ENCODE measurements around the gene RPL19.
A peak's percentile ranks its signal among the peaks of the same experiment; 100 is the strongest.

The RPL19 gene

DNA sequence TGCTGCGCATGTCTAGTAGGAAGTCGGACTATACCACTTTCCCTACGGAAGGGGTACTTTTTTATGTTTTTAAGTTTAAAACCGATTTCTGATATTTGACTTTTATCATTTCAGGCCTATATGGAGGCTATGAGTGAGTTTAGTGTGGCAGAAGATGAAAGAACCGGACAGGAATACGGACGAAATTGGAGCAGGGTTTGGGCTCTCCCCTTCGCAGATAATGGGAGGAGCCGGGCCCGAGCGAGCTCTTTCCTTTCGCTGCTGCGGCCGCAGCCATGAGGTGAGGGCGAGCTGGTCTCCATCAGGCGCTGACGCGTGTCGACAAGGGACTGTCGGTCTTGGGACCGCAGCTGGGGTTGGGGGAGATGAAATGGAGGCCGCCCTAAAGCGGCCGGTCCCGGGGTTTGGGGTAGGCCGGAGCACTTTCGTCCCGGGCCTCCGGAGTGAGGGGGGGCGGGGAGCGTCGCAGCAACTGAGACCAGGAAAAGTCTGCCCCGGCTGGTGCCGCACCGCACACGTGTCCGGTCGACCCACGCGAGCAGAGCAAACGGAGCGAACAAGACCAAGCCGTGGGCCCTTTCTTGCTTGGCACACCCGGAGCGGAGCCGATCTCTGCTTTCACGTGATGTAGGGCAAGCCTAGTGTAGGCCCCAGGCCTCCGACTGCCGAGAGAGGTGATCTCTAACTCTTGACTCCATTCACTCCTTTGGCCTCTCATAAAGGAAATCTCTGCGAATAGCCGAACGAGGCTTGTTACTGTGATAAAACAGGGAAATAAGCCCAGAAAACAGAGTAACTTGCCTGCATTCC lies at the start of gene RPL19:
RPL19 (plus strand) TSS at position 214 of the 810 bp plus-strand sequence; CDS start at position 276, 62 bp downstream.
- peak within 1 kb of the TSS; percentile 93 for H3K4me3 ChIP-seq (replicated peaks; ENCODE audit: low read depth, low read length)
- TF ChIP-seq, protein P1, sequence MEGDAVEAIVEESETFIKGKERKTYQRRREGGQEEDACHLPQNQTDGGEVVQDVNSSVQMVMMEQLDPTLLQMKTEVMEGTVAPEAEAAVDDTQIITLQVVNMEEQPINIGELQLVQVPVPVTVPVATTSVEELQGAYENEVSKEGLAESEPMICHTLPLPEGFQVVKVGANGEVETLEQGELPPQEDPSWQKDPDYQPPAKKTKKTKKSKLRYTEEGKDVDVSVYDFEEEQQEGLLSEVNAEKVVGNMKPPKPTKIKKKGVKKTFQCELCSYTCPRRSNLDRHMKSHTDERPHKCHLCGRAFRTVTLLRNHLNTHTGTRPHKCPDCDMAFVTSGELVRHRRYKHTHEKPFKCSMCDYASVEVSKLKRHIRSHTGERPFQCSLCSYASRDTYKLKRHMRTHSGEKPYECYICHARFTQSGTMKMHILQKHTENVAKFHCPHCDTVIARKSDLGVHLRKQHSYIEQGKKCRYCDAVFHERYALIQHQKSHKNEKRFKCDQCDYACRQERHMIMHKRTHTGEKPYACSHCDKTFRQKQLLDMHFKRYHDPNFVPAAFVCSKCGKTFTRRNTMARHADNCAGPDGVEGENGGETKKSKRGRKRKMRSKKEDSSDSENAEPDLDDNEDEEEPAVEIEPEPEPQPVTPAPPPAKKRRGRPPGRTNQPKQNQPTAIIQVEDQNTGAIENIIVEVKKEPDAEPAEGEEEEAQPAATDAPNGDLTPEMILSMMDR (IDR thresholded peaks at IDR 0.05; ENCODE audit: low read depth, low read length, missing control alignments): no peak
- DNase-seq (ENCODE audit: extremely low read depth, low read depth): no peak

DNA sequence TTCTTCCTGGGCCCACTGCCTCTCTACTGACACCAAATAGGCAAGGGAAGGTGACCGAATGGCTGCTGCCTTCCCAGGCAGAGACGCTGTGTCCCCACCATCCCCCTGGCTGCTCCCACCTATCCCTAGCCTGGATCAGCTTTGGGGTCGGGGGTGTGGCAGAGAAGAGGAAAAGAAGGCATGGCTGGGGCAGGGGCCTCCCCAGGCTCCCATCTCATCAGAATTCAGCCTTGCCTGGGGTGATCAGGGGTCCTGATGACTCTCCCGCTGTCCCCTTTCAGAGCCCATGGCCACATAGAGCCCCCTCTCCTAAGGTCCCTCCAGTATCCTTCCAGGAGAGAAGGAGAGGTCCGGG lies 49.3 kb upstream of the RPL19 start:
- peak overlapping the region; percentile 16; the same call in 1 of the 2 replicates for H3K4me3 ChIP-seq (replicated peaks; ENCODE audit: low read depth, low read length)
- DNase-seq (ENCODE audit: extremely low read depth, low read depth): no peak
- TF ChIP-seq, protein P1 (IDR thresholded peaks at IDR 0.05; ENCODE audit: low read depth, low read length, missing control alignments): no peak

DNA sequence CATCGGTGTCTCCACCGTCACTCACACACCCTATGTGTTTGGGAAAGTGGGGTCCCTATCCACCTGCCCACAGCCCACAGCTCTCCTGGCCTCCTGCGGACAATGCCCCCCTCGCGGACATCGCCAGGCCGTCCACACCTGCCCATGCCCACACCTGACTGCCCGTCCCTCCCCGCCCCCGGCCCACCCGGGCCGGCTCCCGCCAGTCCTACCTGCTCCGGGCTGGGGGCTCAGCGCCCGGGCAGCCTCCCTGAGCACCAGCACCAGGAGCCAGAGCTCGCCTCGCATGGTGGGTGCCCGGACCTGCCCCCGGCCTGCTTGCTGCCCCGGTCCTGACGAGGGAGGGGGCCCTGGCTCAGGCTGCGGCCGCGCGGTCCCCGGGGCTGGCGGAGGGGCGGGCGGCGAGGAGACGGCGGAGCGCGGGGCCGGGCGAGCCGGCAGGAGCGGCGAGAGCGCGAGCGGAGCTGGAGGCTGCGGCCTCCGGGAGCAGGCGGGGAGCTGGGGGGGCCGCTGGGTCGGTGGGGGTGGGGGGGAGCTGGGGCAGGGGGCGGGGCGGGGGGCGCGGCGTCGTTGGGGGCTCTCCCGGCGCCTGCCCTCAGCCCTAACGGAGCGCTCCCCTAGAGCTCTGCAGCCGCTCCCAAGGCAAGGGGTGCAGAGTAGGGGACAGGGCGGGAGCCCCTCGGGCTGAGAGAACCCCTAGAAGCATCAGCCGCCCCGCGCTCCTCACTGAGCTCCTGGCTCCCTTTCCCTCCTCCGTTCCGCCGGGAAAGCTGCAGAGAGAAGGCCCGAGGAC lies 48.7 kb upstream of the RPL19 start, which contains the start of gene PLXDC1:
PLXDC1 (minus strand) TSS at position 488 of the 793 bp plus-strand sequence; CDS start at position 288, 200 bp downstream.
- TF ChIP-seq, protein P1 (IDR thresholded peaks at IDR 0.05; ENCODE audit: low read depth, low read length, missing control alignments): no peak
- no peak for DNase-seq (ENCODE audit: extremely low read depth, low read depth)
- H3K4me3 ChIP-seq (replicated peaks; ENCODE audit: low read depth, low read length): peak within 1 kb of the TSS; percentile 94

DNA sequence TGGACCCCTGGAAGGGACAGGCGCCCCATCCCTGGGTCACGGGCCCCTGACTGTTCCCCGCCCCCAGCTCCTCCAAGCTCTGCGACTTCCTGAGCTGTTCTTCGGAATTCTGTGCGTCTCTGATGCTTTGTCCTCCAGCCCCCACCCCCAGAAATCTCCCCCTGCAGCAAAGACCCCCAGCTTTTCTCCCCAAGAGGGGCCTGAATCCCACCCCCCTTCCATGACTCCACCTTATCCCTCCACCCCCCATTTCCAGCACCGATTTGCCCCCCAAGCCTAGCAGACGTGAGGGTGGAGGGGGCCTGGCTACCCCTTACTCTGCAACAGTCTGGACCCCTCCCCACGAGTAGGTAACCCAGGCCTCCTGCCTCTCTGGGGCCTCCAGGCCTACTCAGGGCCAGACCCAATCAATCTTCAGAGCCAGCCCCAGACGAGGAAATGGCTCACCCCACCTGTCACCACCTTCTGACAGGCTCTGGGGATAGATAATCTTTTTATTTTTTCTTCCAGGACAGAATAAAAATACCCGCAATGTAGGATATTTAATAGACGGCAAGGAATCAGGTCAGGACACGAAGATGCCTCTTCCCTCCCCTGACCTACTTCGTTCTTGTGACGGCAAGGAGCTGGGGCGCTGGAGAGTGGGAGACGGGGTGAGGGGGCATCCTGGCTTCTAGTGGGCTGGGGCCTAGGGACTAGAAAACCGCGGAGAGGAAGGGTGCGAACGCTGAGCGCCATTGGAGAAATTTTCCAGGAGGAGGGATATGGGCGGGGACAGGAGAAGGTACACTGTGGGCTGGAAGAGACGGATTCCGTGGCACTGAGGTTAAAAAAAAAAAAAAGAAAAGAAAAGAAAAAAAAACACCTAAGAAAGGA lies 47.9 kb upstream of the RPL19 start:
- DNase-seq (ENCODE audit: extremely low read depth, low read depth): no peak
- TF ChIP-seq, protein P1 (IDR thresholded peaks at IDR 0.05; ENCODE audit: low read depth, low read length, missing control alignments): no peak
- peak overlapping the region; percentile 94 for H3K4me3 ChIP-seq (replicated peaks; ENCODE audit: low read depth, low read length)

DNA sequence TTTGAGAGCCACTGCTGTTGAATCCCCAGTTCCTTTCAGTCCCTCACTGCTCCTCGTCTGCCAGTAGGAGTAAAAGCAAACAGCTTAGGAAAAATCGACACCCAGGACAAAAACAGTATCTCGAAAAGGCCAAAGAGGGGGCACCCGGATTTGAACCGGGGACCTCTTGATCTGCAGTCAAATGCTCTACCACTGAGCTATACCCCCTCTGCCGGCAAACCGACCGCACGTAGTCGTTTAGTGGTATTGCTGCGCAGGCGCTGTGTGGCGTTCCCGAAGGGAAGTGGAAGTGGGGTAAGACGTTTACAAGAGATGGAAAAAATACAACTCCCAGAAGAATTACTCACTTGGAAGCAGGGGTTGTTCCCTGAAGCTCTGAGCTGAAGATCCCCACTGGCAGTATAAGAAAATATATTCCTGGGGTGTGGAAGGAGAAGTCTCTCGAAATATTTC lies 46.5 kb upstream of the RPL19 start:
- H3K4me3 ChIP-seq (replicated peaks; ENCODE audit: low read depth, low read length): peak overlapping the region; percentile 94
- TF ChIP-seq, protein P1 (IDR thresholded peaks at IDR 0.05; ENCODE audit: low read depth, low read length, missing control alignments): peak; percentile 17
- DNase-seq (ENCODE audit: extremely low read depth, low read depth): peak; percentile 65

DNA sequence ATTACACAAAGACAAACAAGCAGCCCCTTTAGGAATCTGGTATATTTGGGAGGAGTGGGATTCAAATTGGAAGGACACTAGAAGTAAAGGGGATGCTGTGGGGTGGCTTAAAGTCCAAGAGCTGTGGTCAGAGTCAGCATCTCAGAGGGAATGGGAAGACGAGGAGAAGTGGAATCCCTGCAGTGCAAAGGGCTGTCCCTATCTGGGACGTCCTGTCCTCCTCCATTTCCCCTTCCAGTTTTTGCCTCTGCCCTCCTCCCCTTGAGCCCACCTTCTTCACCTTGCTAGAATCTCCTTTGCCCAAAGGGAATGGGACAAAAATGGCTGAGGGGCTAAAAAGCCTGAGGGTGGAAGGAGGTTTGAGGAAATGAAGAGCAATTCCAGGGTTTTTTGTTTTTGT lies 44.4 kb upstream of the RPL19 start:
- TF ChIP-seq, protein P1 (IDR thresholded peaks at IDR 0.05; ENCODE audit: low read depth, low read length, missing control alignments): no peak
- DNase-seq (ENCODE audit: extremely low read depth, low read depth): no peak
- H3K4me3 ChIP-seq (replicated peaks; ENCODE audit: low read depth, low read length): no peak overlapping the region
